HG03442 (cell line): ENCODE measurements around the gene RPS23.
"Not testable (repeated sequence)": the region's sequence is repeated elsewhere in the genome, so short reads cannot be mapped to it uniquely, and the experiment has no call there.

Source experiments
- ATAC-seq: cut with Tn5 transposase; IDR thresholded peaks from one replicate; pipeline ENCODE4 v1.9.1; 2021; ENCODE audit warnings: mild to moderate bottlenecking, moderate library complexity; ENCODE audit not compliant: unreplicated experiment

The RPS23 gene

GRCh38 chr5:82290908-82291307 is 12.8 kb upstream of the RPS23 start:
- no peak for ATAC-seq

GRCh38 chr5:82290005-82290404 is 11.9 kb upstream of the RPS23 start:
- no peak for ATAC-seq

GRCh38 chr5:82287625-82288024 is 9.5 kb upstream of the RPS23 start:
- no peak for ATAC-seq

GRCh38 chr5:82285206-82285605 is 7.1 kb upstream of the RPS23 start:
- ATAC-seq, result no peak

GRCh38 chr5:82283893-82284292 is 5.7 kb upstream of the RPS23 start:
- no peak for ATAC-seq

- ATAC-seq, result no peak
Observed at GRCh38 chr5:82278711-82279370, 687 bp upstream of the RPS23 start.

GRCh38 chr5:82277613-82277986 is 554 bp downstream of the RPS23 start:
- no peak for ATAC-seq

- no peak for ATAC-seq
Observed at GRCh38 chr5:82276800-82277612, 1.1 kb downstream of the RPS23 start.

GRCh38 chr5:82275216-82275664 is 2.9 kb downstream of the RPS23 start:
- no peak for ATAC-seq

- ATAC-seq, result no peak
Observed at GRCh38 chr5:82274343-82275211, 3.6 kb downstream of the RPS23 start.

- not testable (repeated sequence) for ATAC-seq
Observed at GRCh38 chr5:82273426-82273825, 4.7 kb downstream of the RPS23 start.

- ATAC-seq, result not testable (repeated sequence)
Observed at GRCh38 chr5:82272571-82273356, 5.4 kb downstream of the RPS23 start.

GRCh38 chr5:82269363-82269762 is 8.8 kb downstream of the RPS23 start:
- ATAC-seq, result not testable (repeated sequence)

GRCh38 chr5:82267297-82267933 is 10.7 kb downstream of the RPS23 start:
- not testable (repeated sequence) for ATAC-seq

GRCh38 chr5:82265047-82265446 is 13.1 kb downstream of the RPS23 start:
- ATAC-seq, result no peak

- ATAC-seq, result no peak
Observed at GRCh38 chr5:82259172-82259800, 18.9 kb downstream of the RPS23 start.

- no peak for ATAC-seq
Observed at GRCh38 chr5:82257729-82258128, 20.4 kb downstream of the RPS23 start.

- ATAC-seq, result no peak
Observed at GRCh38 chr5:82257247-82257646, 20.9 kb downstream of the RPS23 start.

- ATAC-seq, result no peak
Observed at GRCh38 chr5:82255844-82256243, 22.3 kb downstream of the RPS23 start.

- no peak for ATAC-seq
Observed at GRCh38 chr5:82252744-82253143, 25.4 kb downstream of the RPS23 start.
